ENCODE measurements around the gene SIRPA.

The SIRPA gene

DNA sequence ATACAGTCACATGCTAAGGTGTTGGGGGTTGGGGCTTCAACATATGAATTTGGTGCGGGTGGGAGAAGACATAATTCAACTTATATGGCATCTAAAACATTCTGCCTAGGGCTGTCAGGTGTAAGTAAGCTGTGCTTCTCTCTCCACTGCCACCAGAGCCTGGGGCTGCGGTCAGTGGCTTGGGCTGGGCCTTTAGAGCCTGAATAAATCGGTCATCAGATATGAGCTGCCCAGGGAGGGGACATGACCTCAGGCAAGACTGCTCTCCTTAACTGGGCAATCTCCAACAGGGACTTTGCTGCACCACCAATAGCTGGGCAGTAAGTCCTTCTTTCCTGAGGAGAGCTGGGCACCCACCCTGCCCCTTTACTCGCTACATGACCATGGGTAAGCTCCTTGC lies 24.9 kb upstream of the SIRPA start:
- in situ Hi-C loops (cut with MboI; ENCODE audit: low sequenced_read_pairs) = no loop called here

- in situ Hi-C loops (cut with MboI; ENCODE audit: low sequenced_read_pairs) = no loop called here
These were observed 24.2 kb upstream of the SIRPA start for GRCh38 chr20:1870792-1871550.

- in situ Hi-C loops (cut with MboI; ENCODE audit: low sequenced_read_pairs) = no loop called here
These were observed 23.3 kb upstream of the SIRPA start for GRCh38 chr20:1871807-1872458.

GRCh38 chr20:1872459-1873097 lies 22.6 kb upstream of the SIRPA start:
- in situ Hi-C loops (cut with MboI; ENCODE audit: low sequenced_read_pairs) = no loop called here

DNA sequence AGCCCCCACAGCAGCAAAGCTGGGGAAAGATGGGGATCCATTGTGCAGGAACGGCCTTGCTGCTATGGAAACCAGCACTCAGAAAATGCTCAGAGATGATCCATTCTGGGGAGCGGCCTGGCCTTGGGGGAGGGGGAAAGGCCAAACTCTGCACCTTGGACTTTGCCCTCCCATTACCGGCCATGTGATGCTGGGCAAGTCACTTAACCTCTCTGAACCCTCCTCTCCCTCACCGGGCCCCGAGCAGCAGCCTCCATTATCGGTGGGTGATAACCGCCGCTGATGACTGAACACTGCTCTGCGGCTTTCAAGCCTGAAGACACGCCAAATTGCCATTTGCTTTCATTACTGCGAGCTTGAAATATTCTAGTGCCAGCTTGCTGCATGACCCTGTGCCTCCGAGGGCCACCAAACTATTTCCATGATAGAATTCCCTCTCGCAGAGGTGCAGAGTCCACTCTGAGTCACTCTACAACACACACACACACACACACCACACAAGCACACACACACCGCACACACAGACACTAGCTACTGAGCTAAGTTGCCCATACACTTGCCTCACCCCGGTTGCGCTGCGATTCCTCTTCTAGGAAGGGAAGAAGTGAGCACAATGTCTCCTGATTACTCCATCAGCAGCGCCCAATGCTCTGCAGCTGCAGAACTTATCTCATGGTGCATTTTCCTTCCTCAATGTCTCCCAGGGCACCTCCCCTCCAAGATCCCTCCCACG lies 20.6 kb upstream of the SIRPA start:
- in situ Hi-C loops (cut with MboI; ENCODE audit: low sequenced_read_pairs) = no loop called here

DNA sequence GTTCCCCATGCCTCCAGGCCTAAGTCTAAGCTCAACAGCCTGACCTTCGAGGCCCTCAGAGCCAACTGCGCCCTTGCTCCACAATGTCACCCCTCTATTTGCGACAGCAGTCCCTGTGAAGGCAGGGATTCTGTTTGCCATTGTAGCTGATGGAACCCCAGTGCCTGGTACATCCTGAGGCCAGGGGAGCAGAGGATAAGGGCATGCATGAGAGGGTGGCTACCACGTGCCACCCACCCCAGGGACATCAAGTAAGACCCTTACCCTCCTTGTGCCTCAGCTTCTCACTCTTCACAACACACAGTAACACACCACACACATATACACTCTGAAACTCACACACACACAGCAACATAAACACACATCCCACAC lies 20.0 kb upstream of the SIRPA start:
- in situ Hi-C loops (cut with MboI; ENCODE audit: low sequenced_read_pairs) = no loop called here

- in situ Hi-C loops (cut with MboI; ENCODE audit: low sequenced_read_pairs) = no loop called here
These were observed 19.4 kb upstream of the SIRPA start for GRCh38 chr20:1875762-1876161.

- in situ Hi-C loops (cut with MboI; ENCODE audit: low sequenced_read_pairs) = no loop called here
These were observed 18.8 kb upstream of the SIRPA start for GRCh38 chr20:1876217-1876921.

DNA sequence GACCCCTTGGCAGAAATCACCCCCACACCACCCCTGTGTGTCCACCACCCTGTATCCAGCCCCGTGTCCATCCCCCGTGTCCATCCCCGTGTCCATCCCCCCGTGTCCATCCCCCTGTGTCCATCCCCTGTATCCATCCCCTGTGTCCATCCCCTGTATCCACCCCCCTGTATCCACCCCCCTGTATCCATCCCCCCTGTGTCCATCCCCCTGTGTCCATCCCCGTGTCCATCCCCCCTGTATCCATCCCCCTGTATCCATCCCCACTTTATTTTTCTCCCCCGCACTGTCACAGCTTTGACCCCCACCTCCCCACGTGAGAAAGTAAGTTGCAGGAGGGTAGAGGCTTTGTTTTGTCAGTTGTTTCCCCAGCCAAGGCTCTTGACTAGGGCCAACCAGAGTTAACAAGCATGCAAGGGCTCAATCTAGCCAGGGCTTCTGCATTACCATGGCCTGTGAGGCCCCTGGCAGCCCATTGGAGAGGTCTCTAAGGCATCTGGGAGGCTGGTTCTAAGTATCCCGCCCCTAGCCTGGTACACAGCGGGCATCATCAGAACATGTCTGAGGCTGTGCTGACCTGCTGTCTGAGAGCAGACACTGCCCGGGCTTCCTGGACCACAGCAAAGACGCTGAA lies 18.1 kb upstream of the SIRPA start:
- in situ Hi-C loops (cut with MboI; ENCODE audit: low sequenced_read_pairs) = no loop called here

DNA sequence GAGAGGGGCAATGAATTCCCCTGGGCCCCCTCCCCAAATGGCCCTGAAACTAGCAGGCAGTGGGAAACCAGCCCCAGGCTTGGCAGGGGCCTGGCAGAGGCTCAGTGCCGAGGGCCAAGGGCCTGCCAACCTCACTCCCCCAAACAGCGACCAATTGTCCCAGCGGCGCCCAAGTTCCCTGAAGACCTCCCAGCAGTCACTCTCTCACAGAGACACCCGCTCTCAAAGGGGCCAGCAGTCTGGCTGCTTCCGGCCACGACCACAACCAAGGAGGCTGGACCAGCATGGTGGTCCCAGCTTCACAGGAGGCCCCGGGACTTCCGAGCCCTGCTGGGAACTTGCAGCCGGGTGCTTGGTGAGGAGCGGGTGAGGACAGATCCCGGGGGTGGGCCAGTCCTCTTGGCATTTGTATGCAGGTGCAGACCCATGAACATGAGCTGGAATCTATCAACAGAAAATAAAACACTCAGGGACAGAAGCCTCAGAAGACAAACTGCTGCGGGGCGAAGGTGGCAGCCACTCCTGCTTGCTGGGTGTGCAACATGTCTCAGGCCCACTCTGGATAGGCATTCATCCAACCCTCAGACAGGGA lies 17.5 kb upstream of the SIRPA start:
- in situ Hi-C loops (cut with MboI; ENCODE audit: low sequenced_read_pairs) = no loop called here

DNA sequence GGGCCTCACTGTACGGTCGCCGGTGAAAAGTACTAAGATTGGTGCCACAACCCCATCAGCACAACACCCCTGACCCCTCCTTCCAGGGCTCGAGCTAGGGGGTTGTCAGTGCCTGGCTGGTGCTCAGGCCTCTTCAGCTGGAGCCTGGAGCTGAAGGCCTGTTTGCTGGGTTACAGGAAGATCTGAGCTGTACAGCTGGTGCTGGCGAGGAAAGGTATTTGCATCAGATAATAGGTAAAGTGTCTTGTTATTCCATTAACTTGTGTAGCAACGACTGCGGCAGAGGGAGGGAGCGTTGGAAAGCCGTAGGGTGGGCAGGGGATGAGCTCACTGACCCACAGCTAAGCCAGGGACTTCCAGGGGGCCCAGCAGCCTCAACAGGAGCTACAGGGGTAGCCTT lies 15.8 kb upstream of the SIRPA start:
- in situ Hi-C loops (cut with MboI; ENCODE audit: low sequenced_read_pairs) = no loop called here

GRCh38 chr20:1879934-1880333 lies 15.3 kb upstream of the SIRPA start:
- in situ Hi-C loops (cut with MboI; ENCODE audit: low sequenced_read_pairs) = no loop called here

DNA sequence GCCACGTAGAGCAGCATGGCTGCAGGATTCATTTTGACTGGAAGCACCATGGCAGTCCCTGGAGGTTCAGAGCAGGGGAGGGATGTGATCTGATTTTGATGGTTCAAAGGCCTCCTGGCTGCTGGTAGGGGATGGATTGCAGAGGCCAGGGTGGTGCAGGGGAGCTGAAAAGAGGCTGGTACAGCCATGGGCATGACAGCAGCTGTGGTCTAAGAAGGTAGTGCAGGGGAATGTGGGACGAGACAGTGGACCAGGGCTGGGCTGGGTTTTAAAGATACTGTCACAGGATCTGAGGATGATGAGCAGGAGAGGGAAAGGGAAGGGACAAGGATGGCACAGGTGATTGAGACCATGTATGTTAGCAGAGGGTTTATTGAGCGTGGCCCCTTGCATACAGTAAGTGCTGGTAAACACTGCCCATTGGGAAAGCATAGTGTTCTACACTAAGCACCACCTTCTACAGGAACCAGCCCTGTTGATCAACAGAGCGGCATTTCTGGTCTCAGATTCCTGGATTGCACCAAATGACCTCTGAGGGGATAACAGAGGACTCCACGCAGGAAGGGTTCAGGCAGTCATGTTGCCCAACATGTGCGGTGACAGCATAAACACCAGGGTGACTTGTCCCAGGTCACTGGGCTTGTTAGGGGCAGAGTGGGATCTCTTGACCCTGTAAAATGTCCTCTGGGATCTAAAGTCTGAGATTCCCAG lies 14.5 kb upstream of the SIRPA start:
- in situ Hi-C loops (cut with MboI; ENCODE audit: low sequenced_read_pairs) = no loop called here

- in situ Hi-C loops (cut with MboI; ENCODE audit: low sequenced_read_pairs) = no loop called here
These were observed 13.9 kb upstream of the SIRPA start for GRCh38 chr20:1881240-1881835.

DNA sequence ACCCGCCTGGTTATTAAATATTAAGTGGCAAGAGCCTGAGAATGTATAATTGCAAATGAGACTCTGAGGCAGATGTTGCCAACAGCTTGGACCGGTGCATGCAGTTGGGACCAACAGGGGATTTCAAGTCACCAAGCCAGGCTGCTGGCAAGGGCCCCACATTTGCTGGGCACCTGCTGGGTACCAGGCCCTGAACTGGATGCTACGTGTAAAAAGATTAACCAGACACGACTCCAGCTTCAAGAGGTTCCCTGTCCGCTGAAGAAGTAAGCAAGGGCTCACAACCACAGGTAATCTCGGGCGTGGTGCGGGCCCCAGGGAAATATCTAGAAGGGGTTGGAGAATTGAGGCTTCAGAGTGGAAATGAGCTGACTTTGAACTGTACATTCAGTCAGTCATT lies 13.2 kb upstream of the SIRPA start:
- in situ Hi-C loops (cut with MboI; ENCODE audit: low sequenced_read_pairs) = no loop called here

DNA sequence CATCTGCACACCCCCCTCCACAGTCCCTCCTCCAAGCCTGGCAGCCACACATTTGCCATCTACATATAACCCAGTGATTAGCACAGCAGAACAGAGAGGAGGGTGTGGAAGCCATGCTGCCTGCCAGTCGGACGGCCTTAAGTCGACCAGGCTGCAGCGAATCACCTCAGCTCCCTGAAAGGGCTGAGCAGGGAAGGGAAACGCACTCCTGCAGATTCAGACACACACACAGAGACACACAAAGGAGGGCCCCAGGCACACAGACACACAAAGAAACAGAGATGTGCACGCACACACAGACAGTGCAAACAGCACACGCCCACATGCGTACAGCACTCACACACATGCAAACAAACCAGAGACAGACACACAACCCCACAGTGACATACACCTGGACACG lies 11.2 kb upstream of the SIRPA start:
- in situ Hi-C loops (cut with MboI; ENCODE audit: low sequenced_read_pairs) = no loop called here

DNA sequence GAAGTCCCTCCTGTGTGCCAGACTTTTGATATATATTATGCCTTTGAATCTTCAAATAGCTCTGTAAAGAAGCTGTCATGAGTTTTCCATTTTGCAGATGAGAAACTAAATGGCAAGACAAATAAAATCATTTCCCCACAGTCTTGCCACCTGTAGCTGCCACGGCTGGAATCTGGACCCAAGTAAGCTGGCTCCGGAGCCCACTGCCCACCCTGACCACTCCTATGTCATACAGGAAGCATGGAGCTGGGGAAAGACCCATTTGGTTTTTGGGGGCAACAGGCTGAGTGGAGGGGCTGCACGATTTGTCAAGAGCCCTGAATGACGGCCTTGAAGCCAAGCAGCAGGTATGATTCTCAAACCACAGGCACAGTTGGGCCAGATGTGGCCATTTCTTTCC lies 10.0 kb upstream of the SIRPA start:
- in situ Hi-C loops (cut with MboI; ENCODE audit: low sequenced_read_pairs) = no loop called here

DNA sequence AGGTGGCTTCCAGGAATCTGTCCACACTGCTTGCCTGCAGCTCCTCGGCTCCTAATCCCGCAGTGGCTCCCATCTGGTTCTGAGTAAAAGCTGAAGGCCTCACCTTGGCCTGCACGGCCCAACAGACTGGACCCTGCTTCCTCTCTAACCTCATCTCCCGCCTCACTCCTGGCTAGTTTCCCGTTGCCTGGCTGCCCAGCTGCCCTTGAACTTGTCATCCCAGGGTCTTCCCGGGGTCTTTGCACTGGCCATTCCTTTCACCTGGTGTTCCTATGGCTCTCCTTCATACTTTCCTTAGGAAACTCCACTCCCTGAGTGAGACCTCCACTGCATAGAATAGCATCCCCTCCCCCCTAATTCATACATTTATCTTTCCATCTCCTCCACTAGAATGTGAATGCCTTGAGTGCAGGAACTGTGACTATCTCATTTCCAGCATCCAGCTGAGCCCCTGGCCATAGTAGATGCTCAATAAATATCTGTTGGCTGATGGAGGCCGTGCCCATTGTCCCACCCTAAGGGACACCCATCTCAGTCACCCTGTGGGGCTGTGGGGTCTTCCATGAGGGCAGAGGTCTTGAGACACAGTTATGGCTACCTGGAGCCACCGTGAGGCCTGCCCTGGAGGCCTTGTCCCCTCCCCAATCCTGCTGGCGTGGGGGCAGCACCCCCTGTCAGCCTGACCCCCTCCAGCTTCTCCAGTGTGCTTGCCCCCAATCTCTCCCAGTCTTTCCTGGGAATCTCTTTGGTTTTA lies 9.1 kb upstream of the SIRPA start:
- in situ Hi-C loops (cut with MboI; ENCODE audit: low sequenced_read_pairs) = no loop called here
